ENCODE results near the gene STAP1. TPM values are rescaled to one million over a fixed set of nuclear protein-coding genes. Genes with fewer than 3 reads are reported as not detected.

Gene STAP1
- total RNA-seq, 3 donors from 2014 or later: 0.32 TPM; not detected in 2

DNA sequence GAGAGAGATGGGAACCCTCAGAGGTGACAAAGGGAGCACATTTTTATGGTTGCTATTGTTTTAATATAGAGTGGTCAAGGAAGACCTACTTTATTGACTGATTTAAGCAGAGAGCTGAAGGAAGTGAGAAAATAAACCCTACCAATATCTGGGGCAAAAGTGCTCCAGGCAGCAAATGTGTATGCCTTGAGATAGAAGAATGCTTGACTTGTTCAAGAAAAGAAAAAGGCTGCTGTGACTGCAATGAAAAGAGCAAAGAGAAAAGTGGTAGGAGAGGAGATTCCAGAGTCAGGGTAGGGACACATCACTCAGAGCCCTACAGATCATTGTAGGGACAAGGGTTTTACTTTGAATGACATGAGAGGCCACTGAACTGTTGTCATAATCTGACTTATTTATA, 26.0 kb downstream of the STAP1 start:
- Histone ChIP-seq H3K9me3 (no peaks in the 10 kb centered on the region), H3K4me3 (no peak overlapping the region), H3K27ac (no peak overlapping the region), H3K36me3 (no peaks in the 10 kb centered on the region), H3K4me1 (no peaks in the 10 kb centered on the region), H3K27me3 (no peaks in the 10 kb centered on the region)
- TF ChIP-seq, protein P1, sequence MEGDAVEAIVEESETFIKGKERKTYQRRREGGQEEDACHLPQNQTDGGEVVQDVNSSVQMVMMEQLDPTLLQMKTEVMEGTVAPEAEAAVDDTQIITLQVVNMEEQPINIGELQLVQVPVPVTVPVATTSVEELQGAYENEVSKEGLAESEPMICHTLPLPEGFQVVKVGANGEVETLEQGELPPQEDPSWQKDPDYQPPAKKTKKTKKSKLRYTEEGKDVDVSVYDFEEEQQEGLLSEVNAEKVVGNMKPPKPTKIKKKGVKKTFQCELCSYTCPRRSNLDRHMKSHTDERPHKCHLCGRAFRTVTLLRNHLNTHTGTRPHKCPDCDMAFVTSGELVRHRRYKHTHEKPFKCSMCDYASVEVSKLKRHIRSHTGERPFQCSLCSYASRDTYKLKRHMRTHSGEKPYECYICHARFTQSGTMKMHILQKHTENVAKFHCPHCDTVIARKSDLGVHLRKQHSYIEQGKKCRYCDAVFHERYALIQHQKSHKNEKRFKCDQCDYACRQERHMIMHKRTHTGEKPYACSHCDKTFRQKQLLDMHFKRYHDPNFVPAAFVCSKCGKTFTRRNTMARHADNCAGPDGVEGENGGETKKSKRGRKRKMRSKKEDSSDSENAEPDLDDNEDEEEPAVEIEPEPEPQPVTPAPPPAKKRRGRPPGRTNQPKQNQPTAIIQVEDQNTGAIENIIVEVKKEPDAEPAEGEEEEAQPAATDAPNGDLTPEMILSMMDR (IDR thresholded peaks at IDR 0.05): no peak
- TF ChIP-seq POLR2AphosphoS5 (IDR thresholded peaks at IDR 0.05) (no peak), POLR2A (IDR thresholded peaks at IDR 0.05) (no peak)
- no peak for DNase-seq (ENCODE audit: low spot score in 2 of 2)
- intact Hi-C loops (cut with DNase I; ENCODE audit: low total_unique reads): no loop called here

DNA sequence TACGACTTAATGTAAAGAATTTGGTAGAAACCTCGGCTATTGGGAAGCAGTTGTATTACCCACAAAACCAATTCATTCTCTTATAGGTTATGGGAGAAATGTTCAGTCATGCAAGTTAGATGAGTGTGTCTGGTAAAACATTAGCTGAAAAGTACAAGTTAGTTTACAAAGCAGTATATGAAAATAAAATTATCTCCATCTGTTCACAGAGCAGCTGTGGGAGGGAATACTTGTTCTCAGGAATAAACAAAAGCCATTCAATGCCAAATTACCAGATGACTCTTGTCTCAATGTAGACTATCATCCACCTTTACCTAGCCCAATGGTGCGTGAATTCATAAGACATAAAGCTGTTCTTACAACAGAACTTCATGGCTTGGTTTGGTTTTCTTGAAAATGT, 28.6 kb downstream of the STAP1 start:
- no peak overlapping the region for H3K4me3 ChIP-seq
- no peak overlapping the region for H3K27ac ChIP-seq
- no peaks in the 10 kb centered on the region for H3K9me3 ChIP-seq
- H3K36me3 ChIP-seq: no peaks in the 10 kb centered on the region
- DNase-seq (ENCODE audit: low spot score in 2 of 2): no peak
- intact Hi-C loops (cut with DNase I; ENCODE audit: low total_unique reads): no loop called here
- H3K27me3 ChIP-seq: no peaks in the 10 kb centered on the region
- no peaks in the 10 kb centered on the region for H3K4me1 ChIP-seq
- TF ChIP-seq POLR2AphosphoS5 (IDR thresholded peaks at IDR 0.05): no peak
- TF ChIP-seq, protein P1 (IDR thresholded peaks at IDR 0.05): no peak
- no peak for TF ChIP-seq POLR2A (IDR thresholded peaks at IDR 0.05)

DNA sequence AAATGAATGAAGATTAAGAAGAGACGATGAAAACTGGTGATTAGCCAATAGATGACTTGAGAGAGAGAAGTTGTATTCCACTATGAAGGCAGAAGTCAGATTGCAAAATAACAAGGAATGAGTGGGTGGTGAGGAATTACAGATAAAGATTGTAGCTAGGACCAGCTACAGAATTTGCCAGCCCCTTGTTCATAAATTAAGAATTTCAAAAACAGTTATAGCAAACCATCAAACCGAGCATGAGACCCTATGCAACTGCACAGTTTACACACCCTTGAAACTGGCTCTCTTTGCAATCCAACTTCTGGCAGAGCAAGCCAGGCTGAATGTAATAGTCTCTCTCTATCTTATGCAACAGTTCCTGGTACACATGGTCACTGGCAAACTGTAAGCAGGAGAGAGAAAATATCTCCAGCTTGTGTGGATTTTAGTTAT, 35.2 kb downstream of the STAP1 start:
- intact Hi-C loops (cut with DNase I; ENCODE audit: low total_unique reads): no loop called here
- TF ChIP-seq POLR2A (IDR thresholded peaks at IDR 0.05) (no peak), POLR2AphosphoS5 (IDR thresholded peaks at IDR 0.05) (no peak)
- TF ChIP-seq, protein P1 (IDR thresholded peaks at IDR 0.05): no peak
- Histone ChIP-seq H3K36me3 (no peaks in the 10 kb centered on the region), H3K9me3 (no peaks in the 10 kb centered on the region), H3K4me3 (no peak overlapping the region), H3K4me1 (no peaks in the 10 kb centered on the region), H3K27ac (no peak overlapping the region), H3K27me3 (no peaks in the 10 kb centered on the region)
- no peak for DNase-seq (ENCODE audit: low spot score in 2 of 2)

DNA sequence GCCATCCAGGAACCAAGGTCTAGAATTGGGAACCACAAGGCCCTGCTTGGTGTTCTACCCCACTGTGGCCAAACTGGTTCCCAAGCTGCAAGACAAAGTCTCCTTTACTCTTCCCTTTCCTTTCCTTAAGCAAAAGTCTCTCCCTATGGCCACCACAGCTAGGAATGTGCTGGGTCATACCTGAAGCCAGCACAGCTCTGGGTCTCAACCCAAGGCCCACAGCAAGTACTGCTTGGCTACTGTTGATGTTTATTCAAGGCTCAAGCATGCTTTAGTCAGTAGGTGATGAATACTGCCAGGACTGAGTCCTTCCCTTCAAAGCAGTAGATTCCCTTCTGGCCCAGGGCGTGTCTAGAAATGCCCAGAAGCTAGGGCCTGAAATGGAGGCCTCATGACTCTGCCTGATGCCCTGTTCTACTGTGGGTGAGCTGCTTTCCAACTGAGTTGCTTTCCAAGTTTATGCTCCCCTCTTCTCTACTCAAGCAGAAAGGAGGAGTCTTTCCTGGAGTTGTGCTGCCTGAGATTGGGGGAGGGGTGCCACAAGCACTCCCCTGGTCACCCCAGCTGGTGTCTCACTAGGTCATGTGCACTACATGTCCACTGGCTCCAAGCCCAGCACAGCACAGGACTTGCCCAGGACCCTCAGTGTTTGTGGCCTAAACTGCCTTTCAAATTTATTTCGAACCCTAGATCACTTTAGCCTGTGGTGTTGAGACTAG, 44.9 kb downstream of the STAP1 start:
- H3K27ac ChIP-seq: no peak overlapping the region
- no peak for TF ChIP-seq POLR2AphosphoS5 (IDR thresholded peaks at IDR 0.05)
- H3K9me3 ChIP-seq: no peaks in the 10 kb centered on the region
- intact Hi-C loops (cut with DNase I; ENCODE audit: low total_unique reads): no loop called here
- H3K4me1 ChIP-seq: no peaks in the 10 kb centered on the region
- H3K36me3 ChIP-seq: no peaks in the 10 kb centered on the region
- no peak overlapping the region for H3K4me3 ChIP-seq
- H3K27me3 ChIP-seq: no peaks in the 10 kb centered on the region
- no peak for DNase-seq (ENCODE audit: low spot score in 2 of 2)

DNA sequence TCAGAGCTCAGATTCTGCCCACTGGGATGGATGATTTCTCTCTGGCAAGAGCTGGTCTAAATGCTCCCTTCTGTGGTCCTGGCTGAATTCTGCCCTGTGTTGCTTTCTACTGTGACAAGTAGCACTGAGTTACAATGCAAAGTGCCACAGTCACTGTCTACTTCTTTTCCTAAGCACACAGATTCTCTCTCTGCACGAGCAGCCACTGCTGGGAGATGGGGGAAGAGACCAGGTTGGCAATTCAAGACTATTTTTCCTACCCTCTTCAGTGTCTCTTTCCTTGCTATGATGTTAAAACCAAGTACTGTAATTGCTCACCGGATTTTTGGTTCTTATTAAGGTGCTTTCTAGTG, 45.5 kb downstream of the STAP1 start:
- H3K36me3 ChIP-seq: no peaks in the 10 kb centered on the region
- no peak overlapping the region for H3K27ac ChIP-seq
- no peak for DNase-seq (ENCODE audit: low spot score in 2 of 2)
- intact Hi-C loops (cut with DNase I; ENCODE audit: low total_unique reads): no loop called here
- H3K27me3 ChIP-seq: no peaks in the 10 kb centered on the region
- TF ChIP-seq, protein P1 (IDR thresholded peaks at IDR 0.05): no peak
- TF ChIP-seq POLR2AphosphoS5 (IDR thresholded peaks at IDR 0.05): no peak
- no peak for TF ChIP-seq POLR2A (IDR thresholded peaks at IDR 0.05)
- no peaks in the 10 kb centered on the region for H3K9me3 ChIP-seq
- H3K4me3 ChIP-seq: no peak overlapping the region
- H3K4me1 ChIP-seq: no peaks in the 10 kb centered on the region
